Muscle of back (tissue), 11 donors: Measurements from ENCODE around the gene AMN. TPM values are rescaled to one million over a fixed set of nuclear protein-coding genes. Genes with fewer than 3 reads are reported as not detected.
A peak's percentile ranks its signal among the peaks of the same experiment; 100 is the strongest.

Source experiments
- DNase-seq, 3 donors: peaks; one replicate each; pipeline versions ENCODE4 v3.0.0 to v3.0.0-alpha.2; 2013
- polyA plus RNA-seq, 10 donors: library from polyadenylated mRNA; unstranded; fragments of 120-200 nt; gene quantifications; one replicate each; pipeline ENCODE4 v1.2.1, GENCODE V29; 2013; ENCODE audit not compliant: insufficient read length in 10 of 10

The AMN gene
- polyA plus RNA-seq, 10 donors = 0.26 to 1.4 (median 0.39) TPM

DNA sequence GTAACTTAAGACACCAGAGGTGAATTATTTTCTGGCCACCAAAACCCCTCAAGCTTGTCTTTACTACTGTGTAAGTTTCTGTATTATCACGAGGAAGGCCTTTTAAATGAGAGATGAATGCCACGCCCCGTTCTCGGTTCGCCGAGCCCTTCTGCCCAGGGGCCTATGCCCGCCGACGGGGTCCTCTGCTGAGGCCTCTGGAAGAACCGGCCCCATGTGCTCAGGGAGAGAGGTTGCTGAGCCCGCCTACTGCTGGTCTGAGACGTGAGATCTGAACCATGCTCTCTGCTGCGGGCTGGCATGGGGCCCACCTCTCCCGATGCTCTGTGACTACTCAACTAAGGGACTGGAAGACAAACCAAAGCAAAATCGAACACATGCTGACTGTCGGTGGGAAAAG, 21.0 kb downstream of the AMN start:
- DNase-seq = no peak

DNA sequence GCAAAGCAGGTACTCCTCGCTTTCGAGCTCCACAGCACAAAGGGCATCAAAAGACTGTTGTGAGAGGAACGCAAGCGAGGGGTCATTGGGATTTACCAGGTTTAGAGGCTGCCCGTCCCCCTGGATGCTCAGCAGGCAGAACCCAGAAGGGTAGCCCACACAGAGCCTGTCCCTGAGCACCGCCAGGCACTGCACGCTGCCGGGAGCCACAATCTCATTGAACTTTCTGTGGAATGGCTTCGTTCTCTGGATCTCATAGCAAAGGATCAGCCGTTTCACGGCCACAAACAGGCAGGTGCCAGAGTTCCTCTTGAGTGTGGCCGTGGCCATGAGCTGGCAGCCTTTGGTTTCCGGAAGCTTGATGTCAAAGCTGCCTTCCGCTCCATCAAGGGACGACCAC, 21.5 kb downstream of the AMN start:
- DNase-seq = no peak

DNA sequence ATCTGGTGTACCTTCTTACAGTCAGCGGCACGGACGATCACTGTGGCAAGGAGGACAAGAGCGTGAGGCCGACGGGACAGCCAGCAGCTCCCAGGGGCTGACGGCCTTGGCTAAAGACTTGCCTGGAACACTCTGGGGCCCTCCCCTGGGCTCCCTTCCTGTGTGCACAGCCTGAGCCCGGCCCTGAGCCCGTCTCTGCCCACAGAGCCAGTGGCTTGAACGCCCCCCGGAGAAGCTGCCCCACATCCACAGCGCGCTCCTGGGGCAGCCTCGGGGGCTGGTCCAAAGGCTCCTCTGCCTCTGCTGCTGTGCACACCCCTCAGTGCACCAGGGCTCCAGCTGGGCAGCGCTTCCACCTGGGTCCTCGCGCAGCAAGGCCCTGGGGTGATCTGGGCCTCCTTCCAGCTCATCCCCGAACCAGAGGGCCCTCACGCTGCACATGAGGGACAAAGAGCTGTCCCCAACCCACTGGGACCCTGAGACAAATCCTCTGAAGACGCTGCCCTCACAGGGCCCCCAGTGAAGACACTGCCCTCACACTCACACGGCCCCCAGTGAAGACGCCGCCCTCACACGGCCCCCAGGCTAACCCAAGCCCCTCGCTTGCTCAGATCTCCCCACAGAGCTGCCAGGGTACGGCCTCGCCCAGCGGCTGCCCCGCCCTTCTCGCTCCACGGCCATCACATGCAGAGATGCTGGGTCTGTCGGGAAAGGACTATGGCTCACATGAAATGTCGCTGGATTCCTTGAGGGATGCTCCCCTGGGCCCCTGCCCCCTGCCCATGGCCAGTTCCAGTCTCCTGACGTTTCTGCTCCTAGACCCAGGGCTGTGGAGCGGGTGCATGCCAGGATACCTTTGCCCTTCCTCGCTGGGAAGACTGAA, 22.2 kb downstream of the AMN start:
- no peak for DNase-seq

DNA sequence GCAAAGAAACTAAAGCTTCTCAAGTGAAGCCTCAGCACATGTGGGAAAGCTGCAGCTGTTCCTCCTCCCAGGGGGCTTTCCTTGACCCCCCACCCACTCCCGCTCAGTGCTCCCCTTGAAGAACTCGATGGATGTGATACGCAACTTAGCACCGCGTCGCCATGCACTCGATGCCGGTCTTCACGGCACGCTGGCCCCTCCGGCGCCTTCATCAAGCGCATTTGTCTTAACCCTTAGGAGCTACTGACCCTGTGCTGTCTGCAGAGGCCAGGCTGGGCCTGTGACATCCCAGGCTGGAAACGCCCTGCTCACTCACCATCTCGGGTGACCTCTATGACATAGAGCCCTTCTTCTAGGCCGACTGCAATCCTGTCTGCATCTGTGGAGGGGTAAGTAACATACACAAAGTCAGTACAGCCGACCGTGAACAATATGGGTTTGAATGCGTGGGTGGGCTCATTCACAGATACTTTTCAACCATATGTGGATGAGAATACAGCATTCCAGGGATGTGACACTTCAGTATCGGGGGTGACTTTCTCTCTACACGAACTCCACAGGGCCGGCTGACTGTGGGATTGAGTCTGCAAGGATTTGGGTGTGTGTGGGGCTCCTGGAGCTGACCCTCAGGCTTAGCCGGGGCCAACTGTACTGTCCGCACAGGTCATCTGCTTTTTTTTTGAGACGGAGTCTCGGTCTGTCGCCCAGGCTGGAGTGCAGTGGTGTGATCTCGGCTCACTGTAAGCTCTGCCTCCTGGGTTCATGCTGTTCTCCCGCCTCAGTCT, 23.1 kb downstream of the AMN start:
- no peak for DNase-seq

DNA sequence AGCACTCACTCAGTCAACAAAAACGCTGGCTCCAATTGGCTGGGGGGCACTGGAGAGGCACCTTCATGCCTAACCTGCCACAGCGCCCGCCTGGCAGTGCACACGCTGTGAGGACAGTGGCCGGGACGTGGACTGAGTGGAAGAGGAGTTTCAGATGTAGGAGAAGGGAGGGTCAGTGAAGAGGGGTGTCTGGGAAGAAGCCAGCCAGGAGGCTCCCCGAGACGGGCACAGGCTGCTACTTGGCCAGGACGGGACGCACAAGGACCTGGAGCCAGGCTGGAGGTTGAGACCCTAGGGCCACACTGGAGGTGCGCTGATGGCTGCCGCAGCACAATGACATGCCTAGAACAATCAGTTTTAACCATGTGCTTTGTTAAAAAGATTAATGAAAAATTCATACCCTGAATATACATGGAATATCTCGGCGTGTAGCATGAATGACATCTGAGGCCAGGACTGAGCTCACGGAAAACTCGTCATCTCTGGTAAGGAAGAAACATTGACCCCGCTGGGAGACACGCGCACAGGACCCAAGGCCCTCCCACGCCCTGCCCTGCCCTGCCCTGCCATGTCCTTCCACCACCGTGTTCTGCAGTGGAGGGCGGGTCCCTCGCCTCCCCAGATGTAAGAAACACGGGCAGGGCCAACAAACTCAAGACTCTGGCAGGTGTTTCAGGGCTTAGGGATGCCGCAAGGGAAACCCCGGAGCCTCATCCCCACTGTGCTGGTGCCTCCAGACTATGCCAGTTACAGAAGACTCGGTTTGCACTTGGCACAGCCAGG, 25.0 kb downstream of the AMN start:
- no peak for DNase-seq

DNA sequence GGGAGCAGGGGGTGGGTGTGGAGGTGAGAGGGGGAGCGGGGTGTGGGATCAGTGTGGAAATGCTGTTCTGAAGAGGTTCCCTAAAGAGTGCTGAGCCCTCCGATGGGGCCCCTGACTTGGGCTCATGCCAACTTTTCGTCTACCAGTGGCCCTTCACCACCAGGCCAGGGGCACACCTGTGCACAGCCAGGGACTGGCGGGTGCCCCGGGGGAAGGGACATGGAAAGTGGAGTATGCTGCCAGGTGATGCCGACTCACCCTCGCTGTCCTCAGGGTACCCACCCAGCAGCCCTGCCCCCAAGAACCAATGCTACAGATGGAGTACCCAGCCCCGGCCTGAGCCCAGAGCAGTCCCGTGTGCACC, 26.2 kb downstream of the AMN start:
- DNase-seq = no peak

DNA sequence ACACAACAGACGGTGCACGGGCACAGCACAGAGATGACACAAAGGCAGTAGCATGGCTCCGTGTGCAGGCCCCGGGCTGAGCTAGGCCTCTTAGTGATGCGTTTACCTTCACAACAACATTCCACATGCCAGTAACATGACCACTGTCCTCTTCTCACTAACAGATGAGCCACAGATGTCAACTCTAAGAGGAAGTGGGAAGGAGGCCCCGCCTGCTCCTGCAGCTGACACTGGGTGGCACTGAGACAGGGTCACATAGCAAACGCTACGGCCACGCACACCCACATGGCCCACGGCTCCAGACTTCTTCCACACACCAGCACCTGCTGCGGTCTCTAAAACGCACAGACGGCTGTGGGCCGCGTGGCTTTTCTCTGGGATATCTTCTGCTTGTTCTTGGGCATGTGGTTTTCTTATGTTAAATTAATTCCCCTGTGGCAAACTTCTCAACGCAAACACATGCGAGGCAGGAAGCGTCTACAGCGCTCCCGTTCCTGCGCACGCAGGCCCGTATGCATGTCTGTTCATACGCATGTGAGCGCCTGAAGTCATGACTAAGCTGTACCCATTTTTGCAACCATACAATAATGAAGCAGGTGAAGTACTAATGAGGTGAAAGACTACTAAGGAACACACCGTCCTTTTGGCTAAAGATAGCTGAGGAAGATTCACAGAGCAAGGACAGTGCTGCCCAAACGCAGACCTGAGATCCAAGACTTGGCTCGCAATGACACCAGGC, 26.8 kb downstream of the AMN start:
- DNase-seq = peak; percentile 53 to 63 (median 63)

DNA sequence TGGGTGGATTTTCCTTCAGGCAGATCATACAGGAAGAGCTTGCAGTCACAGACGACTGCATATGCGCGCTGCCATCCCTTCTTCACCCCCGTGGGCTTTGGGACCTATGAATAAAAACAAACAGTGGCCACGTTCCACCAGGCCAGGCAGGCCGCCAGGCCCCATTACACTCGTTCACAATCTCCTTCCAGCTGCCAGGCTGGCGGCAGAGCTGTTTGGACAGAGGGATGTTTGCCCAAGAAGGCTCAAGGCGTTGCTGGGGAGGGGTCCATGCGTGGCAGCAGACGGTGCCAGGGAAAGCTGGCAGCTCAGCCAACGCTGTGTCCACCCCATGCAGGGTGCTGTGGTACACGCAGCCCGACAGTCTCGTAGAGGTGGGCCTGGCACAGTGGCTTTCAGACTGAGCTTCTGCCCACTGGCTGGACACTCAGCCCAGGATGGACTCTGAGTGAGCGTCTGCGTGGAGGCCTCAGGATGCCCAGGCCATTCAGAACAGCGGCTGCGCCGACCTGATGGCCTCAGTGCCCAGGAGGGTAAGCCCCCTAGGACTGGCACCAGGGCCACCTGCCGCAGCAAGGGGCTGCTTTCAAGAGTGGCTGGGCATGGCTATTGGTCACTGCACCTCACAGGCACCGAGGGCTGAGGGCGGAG, 27.5 kb downstream of the AMN start:
- DNase-seq = peak in 1 of 3 donors; percentile 58

DNA sequence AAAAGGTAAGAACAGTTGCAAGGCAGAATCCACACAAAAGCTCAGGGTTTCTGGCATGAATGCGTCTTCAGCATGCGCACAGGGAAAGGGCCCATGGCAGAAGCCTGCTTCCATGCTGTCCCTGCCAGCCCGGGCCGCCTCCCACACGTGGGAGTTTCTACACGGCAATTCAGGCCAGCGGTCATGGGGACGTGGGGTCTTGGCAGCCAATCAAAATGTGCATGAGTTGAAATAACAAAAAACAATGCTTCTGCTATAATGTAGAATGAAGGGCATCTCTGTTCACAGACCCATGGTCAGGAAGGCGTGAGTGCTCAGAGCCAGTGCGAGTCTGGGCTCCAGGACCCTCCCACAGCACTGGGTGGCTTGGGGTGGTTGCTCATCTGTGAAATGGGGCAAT, 28.6 kb downstream of the AMN start:
- DNase-seq = no peak

DNA sequence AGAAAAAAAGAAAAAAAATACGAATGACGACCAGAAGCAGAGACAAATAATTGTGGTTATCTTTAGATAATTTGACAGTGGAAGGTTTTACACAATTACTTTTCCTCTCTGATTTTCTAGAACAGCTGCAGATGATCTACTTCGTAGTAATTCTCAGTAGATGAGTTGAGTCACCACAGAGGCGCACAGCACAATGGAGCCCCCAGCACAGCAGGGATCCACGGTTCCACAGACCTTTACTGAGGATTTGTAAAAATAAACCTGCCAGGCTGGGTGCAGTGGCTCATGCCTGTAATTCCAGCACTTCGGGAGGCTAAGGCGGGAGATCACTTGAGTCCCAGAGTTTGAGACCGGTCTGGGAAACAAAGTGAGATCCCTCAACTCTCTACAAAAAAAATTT, 29.3 kb downstream of the AMN start:
- DNase-seq = peak in 1 of 3 donors; percentile 32

DNA sequence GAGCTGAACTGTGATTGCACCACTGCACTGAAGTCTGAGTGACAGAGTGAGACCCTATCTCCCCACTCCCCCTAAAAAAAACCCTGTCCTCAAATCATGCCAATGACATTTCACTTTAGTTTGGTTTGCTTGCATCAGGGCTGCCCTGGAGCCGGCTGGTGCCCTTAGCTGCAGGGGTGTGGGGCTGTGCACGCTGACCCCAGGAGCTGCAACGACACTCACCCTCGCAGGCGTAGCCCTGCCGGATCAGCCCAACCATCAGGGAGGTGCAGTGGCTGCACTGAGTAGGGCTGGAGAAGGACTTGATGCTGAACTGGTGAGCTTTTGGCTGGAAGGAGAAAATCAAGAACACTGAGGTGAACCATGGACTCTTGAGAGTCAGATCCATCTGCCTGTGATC, 29.8 kb downstream of the AMN start:
- DNase-seq = no peak

DNA sequence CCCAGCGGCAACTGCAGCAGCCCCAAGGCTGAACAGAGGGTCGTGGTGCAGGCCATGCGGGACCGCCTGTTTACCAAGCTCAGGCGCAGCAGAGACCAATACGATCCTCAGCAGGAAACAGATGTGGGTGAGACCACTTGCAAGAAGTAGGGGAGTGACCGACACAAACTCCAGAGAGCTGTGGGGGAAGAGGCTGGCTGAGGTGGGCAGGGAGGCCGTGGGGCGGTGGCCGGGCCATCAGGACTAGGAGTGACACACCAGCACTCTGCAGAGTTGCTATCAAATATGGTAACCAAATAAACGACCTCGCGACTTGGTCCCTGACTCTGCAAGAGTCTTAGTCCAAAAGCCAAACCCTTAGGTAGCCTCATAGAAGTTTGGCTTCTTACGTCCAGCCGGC, 30.6 kb downstream of the AMN start:
- no peak for DNase-seq

DNA sequence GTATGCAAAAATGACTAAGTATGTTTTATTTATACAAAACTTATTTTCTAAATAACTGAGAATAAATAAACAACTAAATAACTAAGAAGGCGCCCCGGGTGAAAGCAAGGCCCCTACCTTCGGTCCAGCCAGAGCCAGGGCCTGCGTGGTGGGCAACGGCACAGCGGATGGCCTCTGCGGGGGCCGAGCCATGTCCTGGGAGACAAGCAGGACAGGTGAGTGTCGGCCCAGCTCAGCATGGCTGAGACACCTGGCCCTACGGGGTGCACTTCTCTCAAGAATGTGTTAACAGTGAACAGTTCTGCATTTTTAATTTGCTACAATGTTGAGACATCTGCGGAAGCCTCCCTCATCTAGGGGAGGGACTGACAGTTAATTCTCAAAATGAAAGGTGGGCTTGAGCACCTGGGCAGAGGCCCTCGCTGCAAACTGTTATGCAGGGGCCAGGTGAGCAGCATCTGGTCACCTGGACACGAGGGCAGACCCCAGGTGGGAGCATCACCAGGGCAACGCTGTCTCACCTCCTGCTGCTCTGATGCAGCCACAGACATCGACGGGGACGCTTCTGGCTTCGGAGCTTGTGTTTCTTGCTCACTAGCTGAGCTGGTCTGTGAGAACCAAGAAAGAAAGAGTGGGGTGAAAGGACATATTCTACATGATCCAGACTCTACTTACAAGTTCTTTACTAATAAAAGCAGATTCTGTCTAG, 31.8 kb downstream of the AMN start:
- no peak for DNase-seq

DNA sequence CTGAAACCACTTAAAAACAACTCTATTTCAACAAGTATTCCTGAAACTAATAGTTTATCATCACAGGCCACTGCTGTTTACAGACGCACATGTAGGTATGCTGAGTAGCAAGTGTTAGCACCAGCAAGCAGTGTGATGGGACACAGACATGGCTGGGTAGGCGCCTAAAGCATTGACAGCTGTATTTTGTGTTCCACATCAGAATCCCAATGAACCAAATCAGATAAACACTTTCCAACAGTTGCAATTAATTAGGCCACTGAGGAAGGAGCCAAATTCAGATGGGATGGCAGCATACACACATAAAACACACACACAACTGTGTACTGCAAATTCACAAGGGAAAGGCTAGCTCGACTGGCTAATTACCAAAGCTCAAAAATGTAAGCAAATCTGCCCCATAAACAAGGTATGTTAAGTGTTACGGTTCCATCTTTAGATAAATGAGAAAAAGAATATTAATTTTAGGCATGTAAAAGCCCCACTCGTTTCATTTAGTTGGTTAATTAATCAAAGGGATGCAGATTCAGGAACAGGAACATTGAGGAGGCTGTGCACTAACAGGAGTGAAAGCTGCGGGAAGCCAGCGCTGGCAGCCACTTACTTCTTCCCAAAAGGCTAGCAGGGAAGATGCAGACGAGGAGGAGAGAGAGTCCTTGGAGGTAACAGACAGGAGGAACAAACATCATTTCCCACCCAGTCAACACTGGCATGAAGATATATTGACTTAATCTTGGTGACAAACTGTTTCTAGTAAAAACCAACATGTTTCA, 33.4 kb downstream of the AMN start:
- DNase-seq = no peak

DNA sequence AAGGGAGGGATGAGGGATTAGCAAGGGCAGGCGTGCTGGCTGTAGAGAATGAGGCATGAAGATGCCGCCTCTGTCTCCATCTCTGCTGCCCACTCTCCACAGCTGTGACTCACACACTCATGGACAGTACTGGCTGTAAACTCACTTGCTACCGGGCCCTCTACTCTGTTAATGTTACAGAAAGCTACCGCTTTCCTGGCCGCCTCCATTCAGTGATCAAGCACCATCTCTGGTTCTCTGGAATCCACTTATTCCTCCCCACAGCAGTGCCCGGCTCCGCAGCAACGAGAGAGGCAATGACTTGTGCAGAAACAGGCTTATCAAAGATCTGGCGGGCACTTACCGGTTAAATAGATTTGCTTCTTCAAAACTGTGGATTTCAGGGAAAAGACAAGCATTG, 34.8 kb downstream of the AMN start:
- no peak for DNase-seq

DNA sequence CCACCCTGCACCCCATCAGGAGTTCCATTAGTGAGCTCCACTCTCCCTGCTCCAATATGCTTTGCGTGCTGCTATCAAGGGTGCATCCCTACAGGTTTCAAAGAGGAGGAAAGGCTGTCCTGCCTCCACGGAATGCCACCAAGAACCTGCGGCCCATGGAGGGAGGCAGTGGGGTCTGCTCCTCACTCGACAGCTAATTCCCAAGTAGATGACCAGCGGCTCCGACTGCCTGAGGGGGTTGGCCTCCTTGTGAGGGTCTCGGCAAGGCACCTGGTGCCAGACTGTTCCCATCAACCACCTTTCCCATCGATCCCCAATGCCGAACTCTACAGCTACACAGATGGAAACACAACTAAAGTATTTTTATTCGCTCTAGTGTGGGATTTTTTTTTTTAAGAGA, 36.0 kb downstream of the AMN start:
- DNase-seq = no peak

DNA sequence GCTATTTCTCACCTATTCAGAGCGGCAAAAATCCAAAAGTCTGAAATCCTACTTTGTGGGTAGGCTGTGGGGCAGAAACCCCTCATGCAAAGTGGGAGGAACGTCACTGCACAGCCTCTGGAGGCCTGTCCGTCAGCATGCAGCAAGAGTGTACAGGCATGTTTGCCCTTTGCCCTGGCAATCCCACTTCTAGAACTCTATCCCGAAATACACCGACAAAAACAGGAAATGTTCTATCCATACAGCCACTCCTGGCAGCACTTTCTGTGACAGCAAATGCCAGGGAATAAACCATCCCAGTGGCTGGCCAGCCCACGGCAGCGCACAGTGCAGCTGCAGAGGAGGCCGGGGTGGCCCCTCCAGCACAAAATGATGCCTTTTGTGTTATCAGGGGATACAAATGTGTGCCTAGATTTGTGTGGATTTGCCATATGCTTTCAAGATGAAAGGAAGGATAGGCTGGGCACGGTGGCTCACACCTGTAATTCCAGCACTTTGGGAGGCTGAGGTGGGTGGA, 39.7 kb downstream of the AMN start:
- DNase-seq = no peak

DNA sequence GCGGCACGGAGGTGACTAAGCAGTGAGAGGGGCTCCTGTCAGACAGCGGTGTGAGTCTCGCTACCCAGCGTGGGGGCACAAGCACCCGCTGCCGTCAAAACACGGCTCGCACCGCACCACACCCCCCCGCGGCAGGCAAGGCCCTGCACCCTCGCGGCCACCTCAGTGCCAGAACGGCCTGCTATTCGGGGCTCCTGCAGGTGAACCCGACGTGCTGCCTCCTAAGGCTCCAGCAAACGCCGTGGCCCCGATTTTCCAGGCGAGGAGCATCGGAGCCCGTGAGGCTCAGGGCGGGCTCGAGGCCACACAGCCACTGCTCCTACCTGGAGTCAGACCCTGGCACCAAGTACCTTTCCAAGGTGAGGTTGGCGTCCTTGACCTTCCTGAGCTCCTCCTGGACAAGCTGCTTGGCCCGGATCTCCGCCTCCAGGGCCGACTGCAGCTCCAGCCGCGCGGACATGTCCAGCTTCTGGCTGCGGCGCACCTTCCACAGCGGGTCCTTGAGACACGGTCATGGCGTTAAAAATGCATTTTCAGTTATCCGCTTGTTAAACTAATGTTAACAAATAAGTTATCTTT, 41.8 kb downstream of the AMN start:
- no peak for DNase-seq

DNA sequence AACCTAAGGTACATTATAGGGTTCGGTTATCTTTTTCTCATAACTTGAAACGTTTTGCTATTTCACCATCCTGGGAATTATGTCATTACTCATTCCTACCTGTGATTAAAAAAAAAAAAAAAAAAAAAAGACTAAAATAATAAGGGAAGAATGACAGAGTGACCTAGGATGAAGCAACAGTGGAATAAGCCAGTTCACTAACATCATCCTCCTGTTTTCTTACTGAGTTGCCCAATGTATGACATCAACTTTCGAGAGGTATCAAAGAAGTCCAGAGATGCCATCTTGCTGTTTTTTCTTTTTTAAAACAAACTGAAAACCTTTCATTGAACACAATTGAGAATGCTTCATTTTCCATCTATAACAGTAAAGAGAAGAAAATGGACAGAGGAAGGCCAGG, 42.8 kb downstream of the AMN start:
- DNase-seq = no peak
